Smooth muscle cell of trachea (primary cell): ENCODE measurements around the gene SPTB. TPM values are rescaled to one million over a fixed set of nuclear protein-coding genes. Genes with fewer than 3 reads are reported as not detected.

Experiments
- total RNA-seq: library from RNA; depleted of rRNA; stranded (reverse); fragments of >200 nt; gene quantifications from 2 replicates; pipeline ENCODE4 v1.2.1, GENCODE V29; 2014

The SPTB gene
- total RNA-seq, result under 0.01 TPM in 1 of 2 replicates, not detected in the other

GRCh38 chr14:64879635-64880220 lies at the start of gene SPTB:
SPTB (minus strand) TSS chr14:64879907; CDS start chr14:64823094, 56,813 bp downstream.

GRCh38 chr14:64914237-64915028 lies 34.7 kb upstream of the SPTB start, which contains the start of gene CHURC1:
CHURC1 (plus strand) TSS chr14:64914455; CDS start chr14:64914496, 41 bp downstream.

DNA sequence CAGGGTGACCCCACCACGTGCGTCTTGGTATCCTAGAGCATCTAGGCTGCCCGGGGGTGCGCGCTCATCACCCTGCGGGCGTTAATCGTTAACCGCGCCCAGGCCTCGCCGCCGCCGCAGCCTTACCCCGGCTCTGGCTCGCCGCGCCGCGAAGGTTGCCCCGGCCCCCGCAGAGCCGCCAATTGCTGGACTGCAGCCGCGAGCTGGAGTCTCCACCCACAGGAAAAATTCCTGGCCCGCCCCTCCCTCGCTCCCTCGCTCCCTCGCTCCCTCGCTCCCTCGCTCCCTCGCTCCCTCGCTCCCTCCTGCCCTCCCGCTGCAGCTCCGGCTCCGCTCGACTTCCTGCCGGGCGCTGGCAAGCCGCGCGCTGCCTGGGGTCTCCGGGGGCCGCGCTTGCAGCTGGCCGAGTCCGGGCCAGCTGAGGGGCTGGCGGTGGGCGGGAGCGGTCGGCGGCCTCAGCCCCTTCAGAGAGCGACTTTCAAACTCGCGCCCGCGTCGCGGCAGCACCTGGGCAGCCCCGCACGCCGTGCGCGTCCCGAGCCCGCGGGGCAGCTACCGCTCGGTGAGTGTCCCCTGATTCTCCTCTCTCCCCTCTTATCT lies 175.5 kb downstream of the SPTB start, which contains the start of gene PLEKHG3:
PLEKHG3 (plus strand) TSS at position 282 of the 600 bp plus-strand sequence. CDS start 23,208 bp downstream, outside the sequence.

Other genes with a start within 250 kb of the SPTB start
- 0.87 and 1.5 TPM in 2 replicates for gene PLEKHG3, start 175.5 kb downstream of the SPTB start, total RNA-seq
- 54.6 and 75.6 TPM in 2 replicates for gene CHURC1, start 34.5 kb upstream of the SPTB start, total RNA-seq
- not detected in 2 replicates for gene GPX2, start 62.8 kb upstream of the SPTB start, total RNA-seq
- 1.7 and 4.1 TPM in 2 replicates for gene RAB15, start 92.4 kb upstream of the SPTB start, total RNA-seq
- 10.6 and 13.9 TPM in 2 replicates for gene FNTB, start 107.0 kb upstream of the SPTB start, total RNA-seq
- 44.1 and 45.2 TPM in 2 replicates for gene MAX, start 222.6 kb upstream of the SPTB start, total RNA-seq